Measurements from ENCODE around the gene ZP4.

DNA sequence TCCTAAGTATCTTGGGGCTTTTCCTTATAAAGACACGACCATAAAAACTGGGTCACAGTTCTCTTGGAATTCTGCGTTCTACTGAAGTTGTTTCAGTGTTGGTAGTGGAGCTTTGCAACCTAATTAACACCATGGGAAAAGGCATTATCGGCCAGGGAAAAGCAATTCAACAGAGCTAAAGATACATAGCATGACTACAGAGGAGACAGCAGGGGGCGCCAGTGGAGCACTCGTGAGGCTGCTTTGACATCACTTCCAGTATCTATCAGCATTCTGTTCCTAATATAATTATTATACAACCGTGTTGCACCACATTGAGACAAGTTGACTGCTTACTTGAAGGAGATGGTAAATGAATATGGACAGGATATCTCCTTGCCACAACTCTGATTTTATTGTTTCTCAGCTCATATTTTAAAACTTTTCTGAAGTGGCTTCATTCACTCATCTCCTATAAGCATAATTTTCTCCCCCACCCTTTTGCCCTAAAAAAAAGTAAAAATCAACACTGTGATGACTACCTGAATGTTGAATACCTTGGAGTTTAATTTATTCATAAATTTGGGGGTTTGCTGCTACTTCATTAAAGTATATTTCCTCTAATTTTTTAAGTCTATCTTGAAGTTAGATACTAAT is 39.4 kb downstream of the ZP4 start:
- TF ChIP-seq ARID2 (IDR thresholded peaks at IDR 0.05), result no peak
- no peak for TF ChIP-seq MTA1 (IDR thresholded peaks at IDR 0.05; ENCODE audit: borderline replicate concordance)
- no peak for TF ChIP-seq HDAC6 (IDR thresholded peaks at IDR 0.05; ENCODE audit: low read depth, low read length)
- no peak for TF ChIP-seq NFE2 (IDR thresholded peaks at IDR 0.05; ENCODE audit: low read depth)
- no peak for TF ChIP-seq EP300 (IDR thresholded peaks at IDR 0.05; ENCODE audit: low read length)
- TF ChIP-seq ZKSCAN8 (CRISPR knock-in tag; IDR thresholded peaks at IDR 0.05), result no peak
- no peak for TF ChIP-seq BHLHE40 (IDR thresholded peaks at IDR 0.05; ENCODE audit: low read length)
- TF ChIP-seq, protein P1, sequence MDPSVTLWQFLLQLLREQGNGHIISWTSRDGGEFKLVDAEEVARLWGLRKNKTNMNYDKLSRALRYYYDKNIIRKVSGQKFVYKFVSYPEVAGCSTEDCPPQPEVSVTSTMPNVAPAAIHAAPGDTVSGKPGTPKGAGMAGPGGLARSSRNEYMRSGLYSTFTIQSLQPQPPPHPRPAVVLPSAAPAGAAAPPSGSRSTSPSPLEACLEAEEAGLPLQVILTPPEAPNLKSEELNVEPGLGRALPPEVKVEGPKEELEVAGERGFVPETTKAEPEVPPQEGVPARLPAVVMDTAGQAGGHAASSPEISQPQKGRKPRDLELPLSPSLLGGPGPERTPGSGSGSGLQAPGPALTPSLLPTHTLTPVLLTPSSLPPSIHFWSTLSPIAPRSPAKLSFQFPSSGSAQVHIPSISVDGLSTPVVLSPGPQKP (CRISPR knock-in tag; IDR thresholded peaks at IDR 0.05), result no peak
- TF ChIP-seq, protein P2, sequence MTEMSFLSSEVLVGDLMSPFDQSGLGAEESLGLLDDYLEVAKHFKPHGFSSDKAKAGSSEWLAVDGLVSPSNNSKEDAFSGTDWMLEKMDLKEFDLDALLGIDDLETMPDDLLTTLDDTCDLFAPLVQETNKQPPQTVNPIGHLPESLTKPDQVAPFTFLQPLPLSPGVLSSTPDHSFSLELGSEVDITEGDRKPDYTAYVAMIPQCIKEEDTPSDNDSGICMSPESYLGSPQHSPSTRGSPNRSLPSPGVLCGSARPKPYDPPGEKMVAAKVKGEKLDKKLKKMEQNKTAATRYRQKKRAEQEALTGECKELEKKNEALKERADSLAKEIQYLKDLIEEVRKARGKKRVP (CRISPR knock-in tag; IDR thresholded peaks at IDR 0.05), result no peak
- no peak for TF ChIP-seq HNRNPUL1 (IDR thresholded peaks at IDR 0.05; ENCODE audit: low read length)
- TF ChIP-seq, protein P3, sequence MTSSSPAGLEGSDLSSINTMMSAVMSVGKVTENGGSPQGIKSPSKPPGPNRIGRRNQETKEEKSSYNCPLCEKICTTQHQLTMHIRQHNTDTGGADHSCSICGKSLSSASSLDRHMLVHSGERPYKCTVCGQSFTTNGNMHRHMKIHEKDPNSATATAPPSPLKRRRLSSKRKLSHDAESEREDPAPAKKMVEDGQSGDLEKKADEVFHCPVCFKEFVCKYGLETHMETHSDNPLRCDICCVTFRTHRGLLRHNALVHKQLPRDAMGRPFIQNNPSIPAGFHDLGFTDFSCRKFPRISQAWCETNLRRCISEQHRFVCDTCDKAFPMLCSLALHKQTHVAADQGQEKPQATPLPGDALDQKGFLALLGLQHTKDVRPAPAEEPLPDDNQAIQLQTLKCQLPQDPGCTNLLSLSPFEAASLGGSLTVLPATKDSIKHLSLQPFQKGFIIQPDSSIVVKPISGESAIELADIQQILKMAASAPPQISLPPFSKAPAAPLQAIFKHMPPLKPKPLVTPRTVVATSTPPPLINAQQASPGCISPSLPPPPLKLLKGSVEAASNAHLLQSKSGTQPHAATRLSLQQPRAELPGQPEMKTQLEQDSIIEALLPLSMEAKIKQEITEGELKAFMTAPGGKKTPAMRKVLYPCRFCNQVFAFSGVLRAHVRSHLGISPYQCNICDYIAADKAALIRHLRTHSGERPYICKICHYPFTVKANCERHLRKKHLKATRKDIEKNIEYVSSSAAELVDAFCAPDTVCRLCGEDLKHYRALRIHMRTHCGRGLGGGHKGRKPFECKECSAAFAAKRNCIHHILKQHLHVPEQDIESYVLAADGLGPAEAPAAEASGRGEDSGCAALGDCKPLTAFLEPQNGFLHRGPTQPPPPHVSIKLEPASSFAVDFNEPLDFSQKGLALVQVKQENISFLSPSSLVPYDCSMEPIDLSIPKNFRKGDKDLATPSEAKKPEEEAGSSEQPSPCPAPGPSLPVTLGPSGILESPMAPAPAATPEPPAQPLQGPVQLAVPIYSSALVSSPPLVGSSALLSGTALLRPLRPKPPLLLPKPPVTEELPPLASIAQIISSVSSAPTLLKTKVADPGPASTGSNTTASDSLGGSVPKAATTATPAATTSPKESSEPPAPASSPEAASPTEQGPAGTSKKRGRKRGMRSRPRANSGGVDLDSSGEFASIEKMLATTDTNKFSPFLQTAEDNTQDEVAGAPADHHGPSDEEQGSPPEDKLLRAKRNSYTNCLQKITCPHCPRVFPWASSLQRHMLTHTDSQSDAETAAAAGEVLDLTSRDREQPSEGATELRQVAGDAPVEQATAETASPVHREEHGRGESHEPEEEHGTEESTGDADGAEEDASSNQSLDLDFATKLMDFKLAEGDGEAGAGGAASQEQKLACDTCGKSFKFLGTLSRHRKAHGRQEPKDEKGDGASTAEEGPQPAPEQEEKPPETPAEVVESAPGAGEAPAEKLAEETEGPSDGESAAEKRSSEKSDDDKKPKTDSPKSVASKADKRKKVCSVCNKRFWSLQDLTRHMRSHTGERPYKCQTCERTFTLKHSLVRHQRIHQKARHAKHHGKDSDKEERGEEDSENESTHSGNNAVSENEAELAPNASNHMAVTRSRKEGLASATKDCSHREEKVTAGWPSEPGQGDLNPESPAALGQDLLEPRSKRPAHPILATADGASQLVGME (CRISPR knock-in tag; IDR thresholded peaks at IDR 0.05), result no peak
- no peak for TF ChIP-seq TARDBP (IDR thresholded peaks at IDR 0.05)
- no peak for TF ChIP-seq E2F4 (CRISPR knock-in tag; IDR thresholded peaks at IDR 0.05; ENCODE audit: low read depth)
- TF ChIP-seq, protein P4, sequence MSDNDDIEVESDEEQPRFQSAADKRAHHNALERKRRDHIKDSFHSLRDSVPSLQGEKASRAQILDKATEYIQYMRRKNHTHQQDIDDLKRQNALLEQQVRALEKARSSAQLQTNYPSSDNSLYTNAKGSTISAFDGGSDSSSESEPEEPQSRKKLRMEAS (CRISPR knock-in tag; IDR thresholded peaks at IDR 0.05), result no peak

All from K562 (cell line).